ENCODE measurements around the gene PLS1. TPM values are rescaled to one million over a fixed set of nuclear protein-coding genes. Genes with fewer than 3 reads are reported as not detected.

Gene PLS1
- total RNA-seq, 1 donor from 2014 or later: 1.9 TPM

DNA sequence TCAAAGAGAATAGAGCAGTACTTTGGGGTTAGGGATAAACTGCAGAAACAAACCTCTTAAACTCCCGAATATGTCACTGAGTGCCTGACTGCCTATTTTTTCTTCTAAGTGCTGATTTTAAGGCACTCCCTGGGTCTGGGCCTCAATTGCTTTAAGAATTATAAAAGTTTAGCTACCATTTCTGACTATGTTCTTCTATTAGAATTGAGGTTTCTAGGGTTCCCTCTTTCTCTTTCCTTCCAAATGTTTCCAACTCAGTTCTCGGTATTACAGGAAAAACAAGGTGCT lies 28.9 kb downstream of the PLS1 start:
- DNase-seq (no peak), ATAC-seq (ENCODE audit: poor library complexity) (no peak)
- intact Hi-C loops (cut with DNase I): no loop called here

DNA sequence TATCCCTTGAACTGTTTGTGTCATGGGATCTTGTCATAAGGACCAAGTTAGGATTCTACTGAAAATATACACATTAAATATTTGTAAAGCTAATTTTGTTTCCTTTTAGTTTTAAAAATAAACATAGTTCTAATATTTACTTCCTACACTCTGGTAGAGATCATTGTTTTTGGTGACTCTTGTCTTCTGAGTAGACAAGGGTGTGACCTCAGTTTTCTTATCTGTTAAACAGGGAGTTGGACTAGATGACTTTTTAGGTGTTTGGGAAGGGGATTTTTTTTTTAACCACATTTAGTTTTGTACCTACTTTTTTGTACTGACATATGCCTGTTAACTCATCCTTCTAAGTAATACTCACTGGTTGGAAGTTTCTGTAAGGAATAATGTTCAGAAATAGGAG lies 30.8 kb downstream of the PLS1 start:
- no peak for DNase-seq
- intact Hi-C loops (cut with DNase I): no loop called here
- ATAC-seq (ENCODE audit: poor library complexity): no peak

DNA sequence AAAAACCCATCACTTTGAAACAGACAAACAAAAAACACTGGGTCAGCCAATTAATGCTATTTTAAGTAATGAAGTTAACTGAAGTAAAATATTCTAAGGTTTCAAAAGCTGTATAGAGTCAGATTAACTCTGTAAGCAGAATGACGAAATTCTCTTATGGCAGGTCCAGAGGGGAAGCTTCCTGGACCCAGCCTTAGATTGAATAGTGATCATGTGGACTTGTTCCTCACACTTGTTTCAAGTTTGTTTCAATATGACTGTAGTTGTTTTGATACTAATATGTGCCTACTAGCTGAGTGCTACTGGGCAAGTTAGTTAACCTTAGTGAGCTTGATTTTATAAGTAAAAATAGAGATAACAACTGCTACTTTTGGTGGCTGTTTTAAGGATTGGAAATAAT lies 32.6 kb downstream of the PLS1 start:
- ATAC-seq (ENCODE audit: poor library complexity) (no peak), DNase-seq (no peak)
- intact Hi-C loops (cut with DNase I): no loop called here

DNA sequence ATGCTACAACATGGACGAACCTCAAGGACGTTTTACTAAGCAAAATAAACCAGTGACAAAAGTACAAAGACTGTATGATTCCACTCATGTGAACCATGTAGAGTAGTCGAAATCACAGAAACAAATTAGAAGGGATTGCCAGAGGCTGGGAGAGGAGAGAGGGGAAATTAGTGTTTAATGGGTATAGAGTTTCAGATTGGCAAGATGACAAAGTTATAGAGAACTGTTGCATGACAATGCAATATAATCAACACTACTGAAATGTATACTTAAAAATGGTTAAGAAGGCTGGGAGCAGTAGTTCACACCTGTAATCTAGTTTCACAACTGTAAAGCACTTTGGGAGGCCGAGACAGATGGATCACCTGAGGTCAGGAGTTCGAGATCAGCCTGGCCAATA lies 36.9 kb downstream of the PLS1 start:
- intact Hi-C loops (cut with DNase I): no loop called here
- DNase-seq: no peak
- no peak for ATAC-seq (ENCODE audit: poor library complexity)

DNA sequence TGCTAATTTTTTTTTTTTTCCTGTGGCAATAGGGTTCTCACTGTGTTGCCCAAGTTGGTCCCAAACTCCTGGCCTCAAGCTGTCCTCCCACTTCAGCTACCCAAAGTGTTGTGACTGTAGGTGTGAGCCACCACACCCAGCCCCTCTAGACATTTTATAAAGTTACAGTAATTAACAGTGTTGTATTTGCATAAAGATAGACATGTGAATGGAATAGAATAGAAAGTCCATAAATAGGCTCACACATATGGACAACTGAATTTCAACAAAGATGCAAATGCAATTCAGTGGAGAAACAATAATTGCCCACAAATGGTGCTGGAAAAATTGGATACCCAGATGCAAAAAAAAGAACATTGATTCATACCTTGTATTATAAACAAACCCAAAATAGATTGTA lies 39.9 kb downstream of the PLS1 start:
- ATAC-seq (ENCODE audit: poor library complexity): no peak
- intact Hi-C loops (cut with DNase I): no loop called here
- DNase-seq: no peak

DNA sequence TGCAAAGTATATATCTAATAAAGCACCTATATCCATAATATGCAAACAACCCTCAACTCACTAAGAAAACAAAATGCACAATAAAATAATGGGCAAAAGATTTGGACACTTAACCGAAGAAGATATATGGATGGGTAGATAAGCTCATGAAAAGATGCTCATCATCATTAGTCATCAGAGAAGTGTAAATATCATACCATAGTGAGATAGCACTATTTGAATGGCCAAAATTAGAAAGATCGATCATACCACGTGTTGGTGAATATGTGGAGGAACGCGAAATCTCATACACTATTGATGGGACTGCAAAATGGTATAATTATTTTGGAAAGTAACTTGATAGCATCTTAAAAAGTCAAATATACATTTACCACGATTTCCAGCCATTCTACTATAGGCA lies 40.5 kb downstream of the PLS1 start:
- intact Hi-C loops (cut with DNase I): no loop called here
- no peak for ATAC-seq (ENCODE audit: poor library complexity)
- no peak for DNase-seq

DNA sequence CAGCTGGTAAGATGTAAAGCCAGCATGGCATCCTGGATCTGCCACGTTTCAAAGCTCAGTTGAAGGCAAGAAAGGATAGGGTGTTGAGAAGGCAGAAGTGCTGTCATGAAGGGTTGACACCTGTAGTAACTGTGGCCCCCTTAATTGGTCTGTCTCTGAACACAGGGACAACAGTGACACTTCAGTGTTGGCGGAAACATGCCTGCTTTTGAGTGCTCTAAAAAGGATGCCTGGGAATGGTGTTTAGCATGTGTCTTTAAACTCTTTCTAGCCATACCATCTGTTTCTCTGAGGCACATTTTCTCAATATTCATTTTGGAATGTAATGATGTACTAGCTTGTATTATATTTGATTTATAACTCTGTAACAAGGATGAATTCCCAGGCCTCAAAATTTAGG lies 42.1 kb downstream of the PLS1 start:
- no peak for ATAC-seq (ENCODE audit: poor library complexity)
- intact Hi-C loops (cut with DNase I): no loop called here
- no peak for DNase-seq

DNA sequence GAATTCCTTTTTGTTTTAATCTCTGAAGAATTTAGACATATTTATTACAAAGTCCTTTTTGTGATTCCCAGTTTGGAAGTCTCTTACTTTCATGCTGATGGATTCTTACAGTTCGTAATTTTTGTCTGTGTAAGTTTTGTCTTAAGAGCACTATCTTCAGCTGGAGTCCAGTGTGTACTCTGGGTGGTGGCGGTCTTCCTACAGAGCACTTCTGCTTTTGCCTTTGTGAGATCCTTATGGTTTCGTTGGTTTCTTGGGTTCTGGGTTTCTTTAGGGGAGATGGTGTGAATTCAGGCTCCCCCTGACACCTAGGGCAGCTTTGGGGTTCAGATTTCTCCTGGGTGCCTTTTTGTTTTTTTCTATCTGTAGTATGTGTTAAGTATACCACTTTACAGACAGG lies 45.3 kb downstream of the PLS1 start:
- ATAC-seq (ENCODE audit: poor library complexity) (no peak), DNase-seq (no peak)
- intact Hi-C loops (cut with DNase I): no loop called here

DNA sequence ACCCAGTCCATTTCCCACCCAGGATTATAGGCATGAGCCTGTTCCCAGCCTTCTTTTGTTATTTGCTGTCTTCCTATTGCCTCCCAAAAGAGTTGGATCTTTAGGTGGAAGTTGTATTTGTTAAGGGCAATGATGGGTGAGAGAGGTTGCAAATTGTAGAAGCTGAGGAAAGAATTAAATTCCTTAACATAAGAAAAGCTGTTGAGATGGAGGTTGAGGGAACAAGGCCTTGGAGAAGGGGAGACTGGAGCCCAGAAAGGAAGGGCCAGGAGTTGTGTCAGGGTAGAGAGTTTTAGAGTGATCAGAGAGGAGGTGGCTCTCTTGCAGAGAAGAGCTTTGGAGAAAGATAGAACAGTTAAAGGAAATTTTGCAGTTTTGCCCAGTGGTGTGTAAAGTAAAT lies 46.8 kb downstream of the PLS1 start:
- DNase-seq (no peak), ATAC-seq (ENCODE audit: poor library complexity) (no peak)
- intact Hi-C loops (cut with DNase I): no loop called here

DNA sequence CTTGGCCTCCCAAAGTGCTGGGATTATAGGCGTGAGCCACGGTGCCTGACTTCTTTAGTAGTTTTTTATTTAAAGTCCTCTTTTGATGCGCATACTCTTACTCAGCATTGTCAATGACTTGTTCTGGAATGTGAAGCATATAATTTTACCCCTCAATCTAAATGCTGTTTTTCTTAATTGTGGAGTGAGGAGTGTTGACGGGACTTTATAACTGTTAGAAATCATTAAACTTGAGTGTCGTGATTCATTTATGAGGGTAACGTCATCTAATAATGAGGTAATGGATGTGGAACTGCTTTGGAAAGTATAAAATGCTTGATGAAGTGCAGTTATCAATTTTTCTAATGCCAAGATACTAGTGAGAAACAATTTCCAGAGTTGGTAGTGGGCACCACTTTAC lies 48.3 kb downstream of the PLS1 start:
- intact Hi-C loops (cut with DNase I): no loop called here
- ATAC-seq (ENCODE audit: poor library complexity) (no peak), DNase-seq (no peak)

DNA sequence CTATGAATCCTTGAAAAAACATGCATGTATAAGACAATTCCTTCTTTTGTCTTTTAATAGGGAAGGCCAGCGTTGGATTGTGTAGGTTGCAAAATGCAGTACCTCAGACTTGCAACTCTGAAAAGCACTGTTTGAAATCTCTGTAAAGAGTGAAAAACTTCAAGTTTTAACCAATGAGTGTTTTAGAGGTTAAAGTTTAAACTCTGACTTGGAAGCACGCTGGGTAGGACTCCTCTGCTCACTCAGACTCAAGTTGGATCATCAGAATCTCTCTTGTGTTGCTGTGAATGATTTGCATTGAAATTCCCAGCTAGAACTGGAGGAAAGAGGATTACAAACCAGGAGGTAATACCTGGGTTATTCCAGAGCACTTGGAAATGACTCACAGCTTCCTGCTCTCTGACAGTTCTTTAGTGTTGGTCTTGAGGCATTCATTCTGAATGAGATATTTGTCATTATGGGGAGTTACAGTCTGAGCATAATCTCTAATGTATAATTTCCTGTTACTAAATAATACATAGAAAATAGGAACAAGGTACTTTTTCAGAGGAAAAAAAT lies 49.1 kb downstream of the PLS1 start:
- ATAC-seq (ENCODE audit: poor library complexity): no peak
- intact Hi-C loops (cut with DNase I): no loop called here
- no peak for DNase-seq

DNA sequence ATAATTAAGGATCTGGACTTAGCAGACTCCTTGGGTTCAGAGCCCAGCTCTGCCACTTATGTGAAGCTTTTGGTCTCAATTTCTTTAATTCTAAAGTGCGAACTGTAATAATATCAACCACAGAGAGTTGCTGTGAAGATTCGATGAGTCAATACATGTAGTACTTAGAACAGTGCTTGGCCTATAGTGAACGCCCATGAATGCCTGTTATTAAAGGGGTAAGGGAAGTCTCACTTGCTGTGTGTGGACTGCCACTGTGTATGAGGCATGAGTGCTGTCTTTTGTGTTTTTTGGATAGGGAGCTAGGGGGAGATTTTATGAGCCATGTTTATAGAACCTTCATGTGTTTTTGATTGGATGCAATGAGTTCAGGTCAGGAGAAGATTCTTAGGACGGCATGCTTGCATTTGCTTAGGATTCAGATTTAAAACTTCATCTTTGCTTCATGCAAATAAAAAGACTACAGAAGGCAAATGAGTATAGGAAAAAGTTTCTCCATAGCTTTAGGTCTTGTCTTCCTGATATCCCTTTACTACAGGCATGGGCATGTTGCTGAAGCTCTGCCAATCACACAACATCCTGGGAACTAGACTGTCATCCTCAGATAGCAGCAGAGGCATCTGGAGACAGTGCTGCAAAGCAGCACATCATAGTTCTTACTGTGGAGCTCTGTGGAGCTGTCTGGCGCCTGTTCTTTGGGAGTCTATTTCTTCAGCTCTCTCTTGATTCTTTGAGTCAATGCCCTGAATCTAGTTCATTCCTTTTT lies 50.0 kb downstream of the PLS1 start:
- ATAC-seq (ENCODE audit: poor library complexity) (no peak), DNase-seq (no peak)
- intact Hi-C loops (cut with DNase I): no loop called here

DNA sequence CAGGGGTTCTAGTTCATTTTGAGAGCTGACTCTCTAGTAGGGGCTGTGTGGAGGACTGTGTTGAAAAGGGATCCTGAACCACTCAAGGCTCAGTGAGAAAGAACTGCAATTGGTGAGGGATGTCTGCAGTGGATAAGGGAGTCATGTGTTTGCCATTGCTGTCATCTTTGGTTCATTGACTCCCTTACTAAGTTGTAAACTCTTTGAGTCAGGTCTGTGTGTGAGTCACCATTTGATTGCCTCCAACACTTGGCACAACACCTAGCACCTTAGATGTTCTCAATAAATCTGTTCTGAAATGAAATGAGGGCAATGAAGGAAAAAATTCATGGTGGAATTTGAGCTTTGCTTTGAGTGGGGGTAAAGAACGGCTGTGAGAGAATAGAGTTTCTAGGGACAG lies 51.7 kb downstream of the PLS1 start:
- ATAC-seq (ENCODE audit: poor library complexity): no peak
- intact Hi-C loops (cut with DNase I): no loop called here
- DNase-seq: no peak

DNA sequence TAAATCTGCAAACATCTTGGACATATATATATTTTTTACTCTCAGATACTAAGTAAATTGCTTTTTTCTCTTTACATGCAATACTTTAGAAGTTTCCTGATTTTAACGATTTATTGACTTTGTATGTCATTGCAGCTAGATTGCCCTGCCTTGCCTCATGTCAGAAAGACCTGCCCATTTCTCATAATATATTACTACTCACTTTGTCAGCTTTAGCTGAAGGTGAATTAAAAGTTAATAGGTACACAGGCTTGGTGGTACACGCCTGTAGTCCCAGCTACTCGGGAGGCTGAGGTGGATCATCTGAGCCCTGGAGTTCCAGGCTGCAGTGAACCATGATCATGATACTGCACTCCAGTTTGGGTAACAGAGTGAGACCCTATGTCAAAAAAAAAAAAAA lies 52.8 kb downstream of the PLS1 start:
- intact Hi-C loops (cut with DNase I): no loop called here
- ATAC-seq (ENCODE audit: poor library complexity): no peak
- no peak for DNase-seq

DNA sequence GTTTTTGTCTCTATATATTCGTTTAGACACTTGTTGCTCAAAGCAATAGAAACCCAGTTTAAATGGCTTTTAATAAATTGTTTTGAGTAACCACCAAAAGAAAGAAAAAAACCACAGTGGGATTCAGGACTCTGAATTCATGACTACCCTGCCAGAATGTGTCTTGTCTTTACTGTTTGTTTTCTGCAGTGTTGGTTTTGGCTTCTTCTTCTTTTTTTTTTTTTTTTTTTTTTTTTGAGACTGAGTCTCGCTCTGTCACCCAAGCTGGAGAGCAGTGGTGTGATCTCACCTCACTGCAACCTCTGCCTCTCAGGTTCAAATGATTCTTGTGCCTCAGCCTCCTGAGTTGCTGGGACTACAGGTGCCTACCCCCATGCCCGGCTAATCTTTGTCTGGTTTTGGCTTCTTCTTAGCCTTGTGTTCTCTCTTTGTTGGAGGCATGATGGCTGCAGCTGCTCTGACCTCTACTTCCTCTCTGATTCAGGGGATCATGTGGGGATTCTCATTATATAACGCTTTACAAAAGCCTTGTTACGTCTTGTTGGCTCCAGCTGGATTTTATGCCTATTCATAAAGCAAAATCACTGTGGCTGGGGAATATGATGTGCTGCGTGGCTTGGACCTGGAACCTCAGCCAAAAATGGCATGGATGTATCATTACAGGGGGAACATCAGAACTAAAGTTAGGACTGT lies 54.0 kb downstream of the PLS1 start:
- peak; percentile 29 for ATAC-seq (ENCODE audit: poor library complexity)
- intact Hi-C loops (cut with DNase I): no loop called here

DNA sequence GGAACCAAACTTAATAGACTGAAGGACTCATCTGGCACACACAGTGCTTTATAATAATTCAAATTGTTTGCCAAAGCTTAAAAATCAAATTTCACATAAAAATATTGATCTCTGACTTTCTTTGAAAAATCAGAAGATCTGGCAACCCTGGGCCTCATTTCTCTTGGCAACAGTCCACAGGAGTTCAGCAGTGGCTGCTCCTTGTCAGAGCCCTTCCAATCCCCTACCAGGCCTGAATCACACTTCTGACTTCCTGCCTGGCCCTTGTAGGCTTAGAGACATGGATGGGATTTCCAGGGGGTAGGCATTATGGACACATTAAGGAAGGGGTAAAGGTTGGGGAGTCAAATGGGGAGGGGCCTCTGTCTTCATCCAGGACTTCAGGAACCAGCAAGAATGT lies 55.5 kb downstream of the PLS1 start:
- intact Hi-C loops (cut with DNase I): no loop called here
- ATAC-seq (ENCODE audit: poor library complexity) (no peak), DNase-seq (no peak)

More for the DNA sequence above, 54.0 kb downstream of the PLS1 start:
- DNase-seq: no peak

DNA sequence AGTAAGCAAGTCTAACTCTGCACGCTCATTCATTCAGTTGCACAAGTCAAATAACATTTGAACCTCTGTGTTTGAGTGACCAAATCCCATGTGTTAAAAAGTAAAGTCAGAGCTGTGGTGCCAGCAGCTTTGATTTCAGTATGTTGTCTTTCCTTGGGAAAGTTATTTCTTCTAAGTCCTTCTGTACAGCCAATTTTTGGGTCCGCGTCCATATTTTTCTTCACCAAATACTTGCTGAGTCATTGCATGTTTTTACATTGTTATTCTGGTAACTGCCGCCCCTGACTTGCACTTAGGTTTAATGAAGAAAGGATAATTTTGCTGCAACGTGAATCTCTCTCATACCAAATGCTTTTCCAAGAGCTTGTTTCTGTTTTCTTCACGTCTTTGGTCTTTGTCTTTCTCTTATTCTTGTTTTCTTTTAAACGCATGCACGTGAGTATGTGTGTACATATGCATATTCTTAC lies 56.7 kb downstream of the PLS1 start:
- intact Hi-C loops (cut with DNase I): no loop called here
- no peak for DNase-seq
- no peak for ATAC-seq (ENCODE audit: poor library complexity)

DNA sequence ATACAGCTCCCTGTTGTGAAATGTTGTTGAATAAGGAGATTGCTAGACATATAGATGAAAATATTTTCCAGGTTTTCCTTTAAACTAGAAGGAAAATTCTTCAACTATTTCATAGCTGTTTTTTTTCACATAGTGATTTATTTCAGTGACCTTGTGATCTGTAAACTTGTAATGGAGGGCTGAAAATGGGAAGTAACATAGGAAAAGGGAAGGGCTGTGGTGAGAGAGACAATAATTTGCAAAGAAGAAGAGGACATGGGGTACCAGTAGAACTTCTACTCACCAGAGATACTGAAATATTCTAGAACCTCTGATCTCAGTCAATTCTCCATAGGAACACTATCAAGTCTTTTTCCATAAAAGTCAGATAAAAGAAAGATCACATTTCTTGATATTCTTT lies 60.4 kb downstream of the PLS1 start:
- intact Hi-C loops (cut with DNase I): no loop called here
- DNase-seq: no peak
- no peak for ATAC-seq (ENCODE audit: poor library complexity)

DNA sequence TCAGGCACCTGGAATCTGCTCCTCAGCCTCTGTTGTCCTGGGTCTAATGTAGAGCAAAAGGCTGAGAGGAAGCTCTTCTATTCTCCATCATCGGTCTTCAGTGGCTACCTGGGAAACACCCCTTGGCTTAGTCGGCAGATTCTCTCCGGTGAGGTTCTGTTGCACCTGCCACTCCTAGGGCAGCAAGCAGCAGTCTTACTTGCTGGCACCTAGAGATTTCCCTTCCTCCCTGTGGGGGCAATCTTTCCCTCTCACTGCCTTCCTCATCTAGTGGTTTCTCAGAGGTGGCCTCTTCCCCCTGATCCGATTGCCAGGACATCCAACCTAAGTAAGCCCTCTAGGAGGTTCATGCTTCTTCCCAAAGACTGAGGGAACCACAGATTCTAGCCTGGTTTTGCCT lies 60.8 kb downstream of the PLS1 start:
- ATAC-seq (ENCODE audit: poor library complexity): no peak
- intact Hi-C loops (cut with DNase I): no loop called here

DNA sequence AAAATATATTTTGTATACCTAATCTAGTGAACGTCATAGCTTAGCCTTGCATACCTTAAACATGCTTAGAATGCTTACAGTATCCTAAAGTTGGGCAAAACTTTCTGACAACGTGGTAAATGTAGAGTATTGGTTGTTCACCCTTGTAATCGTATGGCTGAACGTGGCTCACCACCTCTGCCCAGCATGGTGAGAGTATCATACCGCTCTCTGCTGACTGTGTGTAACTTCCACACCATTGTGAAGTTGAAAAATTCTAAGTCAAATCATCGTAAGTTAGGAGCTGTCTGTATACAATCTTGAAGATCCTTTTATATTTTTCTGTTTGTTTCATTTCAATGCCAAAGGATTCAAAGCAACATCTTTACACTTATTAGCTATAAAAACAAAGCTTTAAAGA lies 64.2 kb downstream of the PLS1 start:
- no peak for DNase-seq
- intact Hi-C loops (cut with DNase I): no loop called here
- no peak for ATAC-seq (ENCODE audit: poor library complexity)

More for the DNA sequence above, 60.8 kb downstream of the PLS1 start:
- no peak for DNase-seq
